GM23338 (cell line): ENCODE measurements around the gene ABCD2.

Source experiments
- CREB1 ChIP-seq: fragments of 250-450 bp; sonication (Bioruptor Pico); IDR thresholded peaks from 2 replicates; pipeline ENCODE4 v1.5.0; 2020; ENCODE audit warnings: low read depth, mild to moderate bottlenecking, moderate library complexity
- EZH2 ChIP-seq: fragments of 200-600 bp; sonication (generic); IDR thresholded peaks from one replicate; pipeline ENCODE4 v1.8.0; 2017; ENCODE audit warnings: antibody characterized with exemption, mild to moderate bottlenecking, low read depth; ENCODE audit not compliant: unreplicated experiment
- JUNB ChIP-seq: IDR thresholded peaks from one replicate; pipeline ENCODE4 v1.6.1; 2016; ENCODE audit warnings: antibody characterized with exemption; ENCODE audit not compliant: unreplicated experiment
- POLR2AphosphoS5 ChIP-seq: IDR thresholded peaks from 2 replicates; pipeline ENCODE4 v1.6.1; 2016; ENCODE audit warnings: antibody characterized with exemption, low read depth
- REST ChIP-seq: IDR thresholded peaks from one replicate; pipeline ENCODE4 v1.6.1; 2018; ENCODE audit warnings: antibody characterized with exemption; ENCODE audit not compliant: unreplicated experiment
- ZNF114 ChIP-seq: fragments of 250-450 bp; sonication (Bioruptor Pico); IDR thresholded peaks from 2 replicates; pipeline ENCODE4 v1.5.0; 2020; ENCODE audit warnings: mild to moderate bottlenecking, moderate library complexity
- ZNF331 ChIP-seq: fragments of 250-450 bp; sonication (Bioruptor Pico); IDR thresholded peaks from 2 replicates; pipeline ENCODE4 v1.5.0; 2020; ENCODE audit warnings: low read depth, mild to moderate bottlenecking, moderate library complexity
- TF ChIP-seq, protein P1 (sequence below), 2 experiments: fragments of 200-600 bp in 1 of 2; sonication (generic) in 1 of 2; conservative IDR thresholded peaks; 2 replicates each; pipeline versions ENCODE4 v1.5.1 to v1.6.1; 2016 to 2017; ENCODE audit warnings: antibody characterized with exemption in 2 of 2, low read depth in 2 of 2, mild to moderate bottlenecking in 2 of 2, moderate library complexity in 1 of 2

DNA sequence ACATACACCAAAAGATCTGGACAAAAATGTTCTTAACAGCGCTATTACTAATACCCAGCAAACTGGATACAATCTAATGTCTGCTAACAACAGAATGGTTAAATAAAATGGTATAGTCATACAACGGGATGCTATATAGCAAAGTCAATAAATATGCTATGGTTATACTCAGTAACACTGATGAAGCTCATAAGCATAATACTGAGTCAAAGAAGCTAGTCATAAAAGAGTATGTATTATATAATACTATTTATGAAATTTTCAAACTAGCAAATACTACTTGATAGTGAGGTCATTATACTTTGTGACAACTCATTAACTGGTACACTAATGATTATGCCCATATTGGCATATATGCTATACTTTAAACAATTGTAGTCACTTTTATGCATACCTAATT, 7.4 kb downstream of the ABCD2 start:
- TF ChIP-seq POLR2AphosphoS5 (no peak), REST (no peak), EZH2 (no peak), JUNB (no peak), CREB1 (no peak), ZNF114 (CRISPR knock-in tag) (no peak), ZNF331 (no peak)
- TF ChIP-seq, protein P1, sequence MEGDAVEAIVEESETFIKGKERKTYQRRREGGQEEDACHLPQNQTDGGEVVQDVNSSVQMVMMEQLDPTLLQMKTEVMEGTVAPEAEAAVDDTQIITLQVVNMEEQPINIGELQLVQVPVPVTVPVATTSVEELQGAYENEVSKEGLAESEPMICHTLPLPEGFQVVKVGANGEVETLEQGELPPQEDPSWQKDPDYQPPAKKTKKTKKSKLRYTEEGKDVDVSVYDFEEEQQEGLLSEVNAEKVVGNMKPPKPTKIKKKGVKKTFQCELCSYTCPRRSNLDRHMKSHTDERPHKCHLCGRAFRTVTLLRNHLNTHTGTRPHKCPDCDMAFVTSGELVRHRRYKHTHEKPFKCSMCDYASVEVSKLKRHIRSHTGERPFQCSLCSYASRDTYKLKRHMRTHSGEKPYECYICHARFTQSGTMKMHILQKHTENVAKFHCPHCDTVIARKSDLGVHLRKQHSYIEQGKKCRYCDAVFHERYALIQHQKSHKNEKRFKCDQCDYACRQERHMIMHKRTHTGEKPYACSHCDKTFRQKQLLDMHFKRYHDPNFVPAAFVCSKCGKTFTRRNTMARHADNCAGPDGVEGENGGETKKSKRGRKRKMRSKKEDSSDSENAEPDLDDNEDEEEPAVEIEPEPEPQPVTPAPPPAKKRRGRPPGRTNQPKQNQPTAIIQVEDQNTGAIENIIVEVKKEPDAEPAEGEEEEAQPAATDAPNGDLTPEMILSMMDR (conservative IDR thresholded peaks at IDR 0.05; ENCODE audit: low read depth in 2 of 2) = no peak
